Mesendoderm (in vitro differentiated cells): ENCODE results near the gene SESN1.
A peak's percentile ranks its signal among the peaks of the same experiment; 100 is the strongest.

Experiments
- DNase-seq: peaks from one replicate; pipeline ENCODE4 v3.0.0; 2013
- H2AK5ac ChIP-seq: 2 replicates; pipeline ENCODE4 v1.6.1; 2013; ENCODE audit warnings: low read length, inconsistent platforms
- H2BK120ac ChIP-seq: 2 replicates; pipeline ENCODE4 v1.6.1; 2013; ENCODE audit warnings: low read depth, mild to moderate bottlenecking, low read length, moderate library complexity, mixed read lengths
- H2BK15ac ChIP-seq: replicated peaks from 2 replicates; pipeline ENCODE4 v1.6.1; 2013; ENCODE audit warnings: low read depth, mild to moderate bottlenecking, moderate library complexity
- H2BK5ac ChIP-seq: 2 replicates; pipeline ENCODE4 v1.6.1; 2013; ENCODE audit warnings: low read length, inconsistent platforms
- H3K18ac ChIP-seq: 2 replicates; pipeline ENCODE4 v1.6.1; 2013; ENCODE audit warnings: mild to moderate bottlenecking, low read length, mixed read lengths
- H3K23ac ChIP-seq: one replicate; pipeline ENCODE4 v1.6.1; 2013; ENCODE audit warnings: low read length
- H3K27ac ChIP-seq: 2 replicates; pipeline ENCODE4 v1.5.1; 2013; ENCODE audit warnings: low read depth, mild to moderate bottlenecking, inconsistent platforms, low read length, moderate library complexity
- H3K27me3 ChIP-seq: 2 replicates; pipeline ENCODE4 v1.6.1; 2013; ENCODE audit warnings: low read length, control low read depth, mild to moderate bottlenecking, inconsistent platforms; ENCODE audit not compliant: insufficient read depth, poor library complexity
- H3K36me3 ChIP-seq: 2 replicates; pipeline ENCODE4 v1.6.1; 2013; ENCODE audit warnings: low read length, inconsistent platforms; ENCODE audit not compliant: control insufficient read depth, insufficient read depth
- H3K4ac ChIP-seq: one replicate; pipeline ENCODE4 v1.6.1; 2013; ENCODE audit warnings: low read depth, mild to moderate bottlenecking, low read length, moderate library complexity
- H3K4me1 ChIP-seq: 2 replicates; pipeline ENCODE4 v1.6.1; 2013; ENCODE audit warnings: low read depth, low read length, inconsistent platforms; ENCODE audit not compliant: control insufficient read depth
- H3K4me2 ChIP-seq: 2 replicates; pipeline ENCODE4 v1.6.1; 2013; ENCODE audit warnings: low read length
- H3K4me3 ChIP-seq: 2 replicates; pipeline ENCODE4 v1.5.1; 2013; ENCODE audit warnings: mild to moderate bottlenecking, low read length
- H3K56ac ChIP-seq: one replicate; pipeline ENCODE4 v1.6.1; 2013; ENCODE audit warnings: low read length
- H3K79me1 ChIP-seq: 2 replicates; pipeline ENCODE4 v1.6.1; 2013; ENCODE audit warnings: low read length, inconsistent platforms
- H3K79me2 ChIP-seq: 2 replicates; pipeline ENCODE4 v1.6.1; 2013; ENCODE audit warnings: mild to moderate bottlenecking, low read length; ENCODE audit not compliant: control insufficient read depth, insufficient read depth
- H3K9ac ChIP-seq: 2 replicates; pipeline ENCODE4 v1.6.1; 2013; ENCODE audit warnings: low read length, inconsistent platforms
- H4K5ac ChIP-seq: one replicate; pipeline ENCODE4 v1.6.1; 2013; ENCODE audit warnings: low read length
- H4K8ac ChIP-seq: one replicate; pipeline ENCODE4 v1.6.1; 2013; ENCODE audit warnings: low read depth, mild to moderate bottlenecking, control low read depth, low read length, moderate library complexity
- WGBS: extraction: QIAGEN DNeasy Blood & Tissue Kit; methylation state at CpG from one replicate; pipeline ENCODE4 v1.1.7; 2013; ENCODE audit warnings: low lambda C conversion rate, missing lambda C conversion rate; ENCODE audit not compliant: insufficient coverage; ENCODE audit errors: extremely low coverage; 5-methylcytosine and 5-hydroxymethylcytosine counted together

The SESN1 gene

GRCh38 chr6:108989700-108990099 lies 104.9 kb downstream of the SESN1 start:
- Histone ChIP-seq H3K18ac (no peak overlapping the region), H3K79me1 (no peaks in the 10 kb centered on the region), H3K4me2 (no peak overlapping the region), H2BK5ac (no peak overlapping the region), H3K4me3 (no peak overlapping the region), H3K4me1 (no peaks in the 10 kb centered on the region), H4K5ac (no peak overlapping the region), H4K8ac (no peak overlapping the region), H2BK15ac (no peak overlapping the region), H3K23ac (no peak overlapping the region), H3K27me3 (no peaks in the 10 kb centered on the region), H3K4ac (no peak overlapping the region), H2BK120ac (no peak overlapping the region), H3K56ac (no peak overlapping the region), H3K9ac (no peak overlapping the region), H3K79me2 (no peaks in the 10 kb centered on the region), H2AK5ac (no peak overlapping the region), H3K36me3 (no peaks in the 10 kb centered on the region), H3K27ac (no peak overlapping the region)
- no CpG with 5 or more reads among the region's 3 CpGs for WGBS
- DNase-seq, result no peak

GRCh38 chr6:108988765-108989164 lies 105.9 kb downstream of the SESN1 start:
- DNase-seq, result no peak
- Histone ChIP-seq H3K4ac (no peak overlapping the region), H3K4me1 (no peaks in the 10 kb centered on the region), H3K36me3 (no peaks in the 10 kb centered on the region), H3K18ac (no peak overlapping the region), H3K23ac (no peak overlapping the region), H3K56ac (no peak overlapping the region), H3K27ac (no peak overlapping the region), H4K5ac (no peak overlapping the region), H3K79me2 (no peaks in the 10 kb centered on the region), H2BK15ac (no peak overlapping the region), H4K8ac (no peak overlapping the region), H3K27me3 (no peaks in the 10 kb centered on the region), H3K4me2 (no peak overlapping the region), H3K4me3 (no peak overlapping the region), H3K9ac (no peak overlapping the region), H2BK120ac (no peak overlapping the region), H2BK5ac (no peak overlapping the region), H3K79me1 (no peaks in the 10 kb centered on the region), H2AK5ac (no peak overlapping the region)
- WGBS, result no CpG with 5 or more reads among the region's 5 CpGs

- no peak overlapping the region for H3K18ac ChIP-seq
- H3K56ac ChIP-seq, result no peak overlapping the region
- WGBS, result no CpG with 5 or more reads among the region's 3 CpGs
- no peaks in the 10 kb centered on the region for H3K79me2 ChIP-seq
- H2BK5ac ChIP-seq, result no peak overlapping the region
- H4K5ac ChIP-seq, result no peak overlapping the region
- no peak overlapping the region for H4K8ac ChIP-seq
- H2BK15ac ChIP-seq, result no peak overlapping the region
- no peaks in the 10 kb centered on the region for H3K27me3 ChIP-seq
- H3K27ac ChIP-seq, result no peak overlapping the region
- H2AK5ac ChIP-seq, result no peak overlapping the region
- no peak overlapping the region for H3K4me3 ChIP-seq
- no peak overlapping the region for H2BK120ac ChIP-seq
- H3K4ac ChIP-seq, result no peak overlapping the region
- H3K79me1 ChIP-seq, result no peaks in the 10 kb centered on the region
- H3K9ac ChIP-seq, result no peak overlapping the region
- H3K36me3 ChIP-seq, result no peaks in the 10 kb centered on the region
- DNase-seq, result peak; percentile 8
- H3K4me2 ChIP-seq, result no peak overlapping the region
- H3K23ac ChIP-seq, result no peak overlapping the region
- no peaks in the 10 kb centered on the region for H3K4me1 ChIP-seq
Measured at GRCh38 chr6:108988296-108988695, 106.3 kb downstream of the SESN1 start.

GRCh38 chr6:108987156-108987555 lies 107.5 kb downstream of the SESN1 start:
- Histone ChIP-seq H3K4me1 (no peaks in the 10 kb centered on the region), H2BK5ac (no peak overlapping the region), H2AK5ac (no peak overlapping the region), H2BK120ac (no peak overlapping the region), H3K9ac (no peak overlapping the region), H3K18ac (no peak overlapping the region), H3K56ac (no peak overlapping the region), H3K4me2 (no peak overlapping the region), H3K27me3 (no peaks in the 10 kb centered on the region), H4K8ac (no peak overlapping the region), H3K79me1 (no peaks in the 10 kb centered on the region), H4K5ac (no peak overlapping the region), H3K79me2 (no peaks in the 10 kb centered on the region), H3K4ac (no peak overlapping the region), H3K23ac (no peak overlapping the region), H2BK15ac (no peak overlapping the region), H3K27ac (no peak overlapping the region), H3K36me3 (no peaks in the 10 kb centered on the region), H3K4me3 (no peak overlapping the region)
- no peak for DNase-seq

GRCh38 chr6:108985301-108985700 lies 109.3 kb downstream of the SESN1 start:
- H4K8ac ChIP-seq, result no peak overlapping the region
- no peaks in the 10 kb centered on the region for H3K27me3 ChIP-seq
- H3K23ac ChIP-seq, result no peak overlapping the region
- H3K79me2 ChIP-seq, result no peaks in the 10 kb centered on the region
- H3K36me3 ChIP-seq, result no peaks in the 10 kb centered on the region
- no peak overlapping the region for H2BK120ac ChIP-seq
- H3K4ac ChIP-seq, result no peak overlapping the region
- no peaks in the 10 kb centered on the region for H3K79me1 ChIP-seq
- H2BK5ac ChIP-seq, result no peak overlapping the region
- H2AK5ac ChIP-seq, result no peak overlapping the region
- H3K56ac ChIP-seq, result no peak overlapping the region
- no peaks in the 10 kb centered on the region for H3K4me1 ChIP-seq
- H3K4me2 ChIP-seq, result no peak overlapping the region
- H3K27ac ChIP-seq, result no peak overlapping the region
- no peak overlapping the region for H3K4me3 ChIP-seq
- H2BK15ac ChIP-seq, result no peak overlapping the region
- H4K5ac ChIP-seq, result no peak overlapping the region
- no peak overlapping the region for H3K18ac ChIP-seq
- DNase-seq, result no peak
- no peak overlapping the region for H3K9ac ChIP-seq

GRCh38 chr6:108983151-108983550 lies 111.5 kb downstream of the SESN1 start:
- no peaks in the 10 kb centered on the region for H3K36me3 ChIP-seq

More at GRCh38 chr6:108983151-108983550, 111.5 kb downstream of the SESN1 start:
- no peak overlapping the region for H3K4me2 ChIP-seq
- H3K23ac ChIP-seq, result no peak overlapping the region
- no CpG with 5 or more reads among the region's 1 CpG for whole genome bisulfite sequencing
- no peak overlapping the region for H4K5ac ChIP-seq
- no peak overlapping the region for H3K56ac ChIP-seq
- H3K27me3 ChIP-seq, result no peaks in the 10 kb centered on the region
- no peak overlapping the region for H3K18ac ChIP-seq
- no peaks in the 10 kb centered on the region for H3K4me1 ChIP-seq
- no peak overlapping the region for H3K27ac ChIP-seq
- no peaks in the 10 kb centered on the region for H3K79me1 ChIP-seq
- no peak overlapping the region for H4K8ac ChIP-seq
- no peak overlapping the region for H3K9ac ChIP-seq
- H2AK5ac ChIP-seq, result no peak overlapping the region
- H2BK15ac ChIP-seq, result no peak overlapping the region
- H3K4ac ChIP-seq, result no peak overlapping the region
- no peak overlapping the region for H2BK5ac ChIP-seq
- H2BK120ac ChIP-seq, result no peak overlapping the region
- no peak for DNase-seq
- H3K4me3 ChIP-seq, result no peak overlapping the region
- no peaks in the 10 kb centered on the region for H3K79me2 ChIP-seq
